ENCODE results near the gene LLCFC1.

DNA sequence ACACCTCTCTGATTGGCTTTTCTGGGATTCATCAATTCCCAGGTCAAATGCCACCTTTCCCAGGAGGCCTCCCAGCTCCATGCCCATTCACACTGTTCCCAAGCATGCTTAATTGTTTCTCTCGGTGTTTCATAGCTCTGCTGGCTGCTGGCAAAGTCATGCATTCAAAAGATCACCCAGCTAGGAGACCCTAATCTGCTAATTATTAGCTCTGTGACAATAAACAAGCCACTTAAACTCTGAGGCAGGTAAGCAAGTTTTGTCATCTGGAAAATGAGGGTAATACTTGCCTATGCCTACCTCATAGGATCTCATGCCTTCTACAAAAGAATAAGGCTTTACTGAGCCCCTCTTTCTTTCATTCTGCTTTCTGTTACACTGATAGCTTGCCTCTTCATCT, 23.7 kb downstream of the LLCFC1 start:
- no peak for TF ChIP-seq CTCF (IDR thresholded peaks at IDR 0.05; ENCODE audit: low read depth, low read length)
- TF ChIP-seq EZH2phosphoT487 (IDR thresholded peaks at IDR 0.05; ENCODE audit: low read depth), result no peak
